Measurements from ENCODE around the gene ATRNL1.

ATRNL1 gene

GRCh38 chr10:115555887-115556402 is 462.8 kb downstream of the ATRNL1 start:
- Histone ChIP-seq H3K9ac (ENCODE audit: low read length) (no peak overlapping the region), H3K9me3 (replicated peaks; ENCODE audit: insufficient read depth, low read length) (no peaks in the 10 kb centered on the region), H3K4me3 (ENCODE audit: low read length) (no peak overlapping the region), H3K4me1 (ENCODE audit: low read length) (no peaks in the 10 kb centered on the region), H4K20me1 (ENCODE audit: insufficient read depth, low read length) (no peaks in the 10 kb centered on the region), H3K27me3 (replicated peaks; ENCODE audit: insufficient read depth, low read length) (no peaks in the 10 kb centered on the region), H2AFZ (ENCODE audit: low read length) (no peak overlapping the region), H3K79me2 (ENCODE audit: low read length) (no peaks in the 10 kb centered on the region), H3K9me2 (replicated peaks; ENCODE audit: insufficient read depth, low read length) (no peaks in the 10 kb centered on the region), H3K36me3 (replicated peaks; ENCODE audit: insufficient read depth, low read length) (no peaks in the 10 kb centered on the region), H3F3A (ENCODE audit: insufficient read depth, low read length) (no peaks in the 10 kb centered on the region), H3K4me2 (ENCODE audit: low read depth, low read length) (no peak overlapping the region), H3K27ac (ENCODE audit: low read length) (no peak overlapping the region)
- TF ChIP-seq EZH2 (optimal IDR thresholded peaks at IDR 0.05; ENCODE audit: low read depth, low read length), result no peak
- no peak for TF ChIP-seq CTCF (IDR thresholded peaks at IDR 0.05; ENCODE audit: low read length)
- TF ChIP-seq EZH2phosphoT487 (IDR thresholded peaks at IDR 0.05; ENCODE audit: low read length), result no peak
- DNase-seq, result no peak

- H2AFZ ChIP-seq (ENCODE audit: low read length), result no peak overlapping the region
- no peaks in the 10 kb centered on the region for H3K27me3 ChIP-seq (replicated peaks; ENCODE audit: insufficient read depth, low read length)
- no peaks in the 10 kb centered on the region for H4K20me1 ChIP-seq (ENCODE audit: insufficient read depth, low read length)
- no peaks in the 10 kb centered on the region for H3K9me2 ChIP-seq (replicated peaks; ENCODE audit: insufficient read depth, low read length)
- TF ChIP-seq CTCF (IDR thresholded peaks at IDR 0.05; ENCODE audit: low read length), result no peak
- TF ChIP-seq EZH2 (optimal IDR thresholded peaks at IDR 0.05; ENCODE audit: low read depth, low read length), result no peak
- TF ChIP-seq EZH2phosphoT487 (IDR thresholded peaks at IDR 0.05; ENCODE audit: low read length), result no peak
- H3K27ac ChIP-seq (ENCODE audit: low read length), result no peak overlapping the region
- no peak overlapping the region for H3K4me3 ChIP-seq (ENCODE audit: low read length)
- no peaks in the 10 kb centered on the region for H3F3A ChIP-seq (ENCODE audit: insufficient read depth, low read length)
- no peak overlapping the region for H3K4me2 ChIP-seq (ENCODE audit: low read depth, low read length)
- no peaks in the 10 kb centered on the region for H3K79me2 ChIP-seq (ENCODE audit: low read length)
- H3K9me3 ChIP-seq (replicated peaks; ENCODE audit: insufficient read depth, low read length), result no peaks in the 10 kb centered on the region
- no peak overlapping the region for H3K9ac ChIP-seq (ENCODE audit: low read length)
- H3K36me3 ChIP-seq (replicated peaks; ENCODE audit: insufficient read depth, low read length), result no peaks in the 10 kb centered on the region
- no peaks in the 10 kb centered on the region for H3K4me1 ChIP-seq (ENCODE audit: low read length)
- no peak for DNase-seq
Measured at GRCh38 chr10:115558252-115558651, 465.1 kb downstream of the ATRNL1 start.

- no peak for DNase-seq
- no peaks in the 10 kb centered on the region for H4K20me1 ChIP-seq (ENCODE audit: insufficient read depth, low read length)
- H3K9me3 ChIP-seq (replicated peaks; ENCODE audit: insufficient read depth, low read length), result no peaks in the 10 kb centered on the region
Measured at GRCh38 chr10:115566867-115567266, 473.7 kb downstream of the ATRNL1 start.

More at GRCh38 chr10:115566867-115567266, 473.7 kb downstream of the ATRNL1 start:
- no peaks in the 10 kb centered on the region for H3K27me3 ChIP-seq (replicated peaks; ENCODE audit: insufficient read depth, low read length)
- H2AFZ ChIP-seq (ENCODE audit: low read length), result no peak overlapping the region
- no peak overlapping the region for H3K27ac ChIP-seq (ENCODE audit: low read length)
- no peaks in the 10 kb centered on the region for H3K4me1 ChIP-seq (ENCODE audit: low read length)
- no peaks in the 10 kb centered on the region for H3F3A ChIP-seq (ENCODE audit: insufficient read depth, low read length)
- H3K9me2 ChIP-seq (replicated peaks; ENCODE audit: insufficient read depth, low read length), result no peaks in the 10 kb centered on the region
- no peaks in the 10 kb centered on the region for H3K36me3 ChIP-seq (replicated peaks; ENCODE audit: insufficient read depth, low read length)
- H3K4me3 ChIP-seq (ENCODE audit: low read length), result no peak overlapping the region
- H3K4me2 ChIP-seq (ENCODE audit: low read depth, low read length), result no peak overlapping the region
- no peak for TF ChIP-seq EZH2 (optimal IDR thresholded peaks at IDR 0.05; ENCODE audit: low read depth, low read length)
- TF ChIP-seq EZH2phosphoT487 (IDR thresholded peaks at IDR 0.05; ENCODE audit: low read length), result no peak
- no peak for TF ChIP-seq CTCF (IDR thresholded peaks at IDR 0.05; ENCODE audit: low read length)
- H3K79me2 ChIP-seq (ENCODE audit: low read length), result no peaks in the 10 kb centered on the region
- no peak overlapping the region for H3K9ac ChIP-seq (ENCODE audit: low read length)

Data from MM.1S (cell line).